HG02678 (cell line): ENCODE data around the gene FFAR2.

ENCODE experiments used
- ATAC-seq: cut with Tn5 transposase; IDR thresholded peaks from one replicate; pipeline ENCODE4 v1.9.1; 2021; ENCODE audit warnings: mild to moderate bottlenecking, moderate library complexity; ENCODE audit not compliant: unreplicated experiment

FFAR2 gene

GRCh38 chr19:35478794-35479677, 31.0 kb downstream of the FFAR2 start:
- ATAC-seq = no peak

DNA sequence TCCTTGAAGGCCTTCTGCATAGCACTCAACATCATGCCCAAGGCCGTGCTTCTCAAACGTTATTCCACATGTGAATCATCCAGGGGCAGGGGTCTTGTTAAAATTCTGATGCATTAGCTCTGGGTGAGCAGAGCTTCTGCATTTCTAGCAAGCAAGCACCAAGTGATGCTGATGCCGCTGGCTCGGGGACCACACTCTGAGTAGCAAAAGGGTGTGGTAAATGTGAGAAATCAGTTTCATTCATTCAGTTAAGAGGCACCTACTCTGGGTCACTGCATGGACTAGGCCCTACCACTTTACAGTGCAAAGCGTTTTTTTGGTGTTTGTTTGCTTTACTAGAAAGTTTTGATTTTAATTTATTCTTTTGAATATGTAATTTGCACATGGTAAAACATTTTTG, 35.0 kb downstream of the FFAR2 start:
- ATAC-seq = no peak

- no peak for ATAC-seq
Measured at GRCh38 chr19:35484252-35485036, 36.4 kb downstream of the FFAR2 start.

DNA sequence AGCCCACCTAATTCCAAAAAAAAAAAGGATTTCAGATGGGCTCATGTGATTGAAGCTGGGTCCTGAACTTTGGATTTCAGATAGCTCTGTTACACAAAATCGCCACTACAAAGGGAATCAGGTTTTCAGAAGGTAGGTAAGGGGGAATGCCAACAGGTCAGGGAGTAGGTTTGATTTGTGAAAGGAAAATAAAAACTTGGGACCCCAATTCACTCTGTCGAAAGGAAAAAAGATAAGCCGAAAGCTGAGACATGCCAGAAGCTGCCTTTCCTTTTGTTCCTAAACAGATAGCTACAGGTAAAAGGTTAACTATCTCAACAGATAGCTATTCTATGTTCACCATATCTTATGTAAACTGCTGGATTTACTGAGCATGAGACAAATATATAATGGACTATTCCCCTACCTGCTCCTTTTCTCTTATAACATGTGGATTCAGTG, 38.2 kb downstream of the FFAR2 start:
- no peak for ATAC-seq

DNA sequence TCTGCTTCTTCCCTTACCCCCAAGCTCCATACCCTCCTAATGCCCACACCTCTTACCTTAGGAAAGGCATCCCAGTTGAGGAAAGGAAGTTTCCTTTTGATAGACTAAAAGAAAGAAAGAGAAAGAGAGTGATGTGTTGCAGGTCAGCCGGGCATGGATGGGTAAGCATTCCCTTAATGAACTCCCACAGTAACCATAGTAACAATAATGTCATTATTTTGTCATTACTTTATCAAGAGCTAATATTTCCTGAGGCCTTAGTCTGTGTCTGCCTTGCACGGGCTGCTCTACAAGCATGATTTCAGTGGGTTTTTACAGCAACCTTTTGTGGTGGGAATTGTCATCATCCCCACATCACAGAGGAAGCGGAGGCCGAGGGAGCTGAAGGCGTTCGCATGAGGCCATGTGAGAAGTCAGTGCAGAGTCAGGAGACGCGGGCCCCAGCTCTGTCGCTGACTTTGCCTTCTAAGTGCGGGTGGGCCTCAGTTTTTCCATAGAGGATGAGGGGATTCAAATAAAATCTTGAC, 39.7 kb downstream of the FFAR2 start:
- ATAC-seq = no peak

GRCh38 chr19:35488677-35489076, 40.6 kb downstream of the FFAR2 start:
- no peak for ATAC-seq

DNA sequence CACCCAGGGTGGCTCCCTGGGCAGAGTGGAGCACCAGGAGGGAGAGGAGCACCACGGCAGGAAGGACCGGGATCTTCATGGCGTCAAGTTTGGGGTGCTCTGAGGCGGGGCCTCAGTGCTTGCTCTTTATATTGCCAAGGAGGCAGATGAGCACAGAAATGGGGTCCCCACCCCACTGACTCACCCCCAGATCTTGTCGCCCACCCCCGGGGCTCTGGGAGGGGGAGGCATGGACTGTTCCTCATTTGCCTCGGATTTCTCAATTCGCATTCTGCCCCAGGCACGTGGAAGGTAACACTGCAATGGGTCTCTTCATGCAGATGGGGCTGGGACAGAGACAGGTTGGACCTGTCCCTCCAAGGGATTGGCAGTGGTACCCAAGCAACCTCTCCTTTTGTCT, 42.3 kb downstream of the FFAR2 start, which contains the start of gene KRTDAP:
KRTDAP (minus strand) TSS at position 101 of the 400 bp plus-strand sequence; CDS start at position 79, 22 bp downstream.
- no peak for ATAC-seq

DNA sequence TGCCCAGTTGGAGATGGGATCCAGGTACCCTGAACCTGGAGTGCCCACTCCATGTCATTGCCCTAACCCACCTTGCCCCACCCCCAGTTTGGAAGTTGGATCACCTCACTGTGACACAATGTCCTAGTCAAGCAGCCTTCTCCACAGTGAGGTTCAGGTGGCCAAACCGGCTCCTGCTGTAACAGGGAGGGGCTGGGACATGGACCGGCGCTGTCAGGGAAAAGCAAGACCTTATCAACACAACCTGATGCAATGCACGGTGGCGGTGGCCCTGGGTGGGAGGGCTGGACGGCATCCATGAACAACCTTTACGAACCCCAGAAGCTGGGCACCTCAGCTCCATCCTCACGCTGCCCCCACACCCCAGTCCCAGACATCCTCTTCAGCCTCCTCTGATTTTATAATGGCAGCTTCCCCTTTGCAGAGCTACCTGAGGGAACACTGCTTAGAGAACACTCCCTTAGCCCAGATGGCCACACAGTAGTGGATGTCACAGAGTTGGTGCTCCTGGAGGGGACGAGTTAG, 43.8 kb downstream of the FFAR2 start:
- ATAC-seq = no peak

- ATAC-seq = no peak
Measured at GRCh38 chr19:35493971-35494370, 45.9 kb downstream of the FFAR2 start.

DNA sequence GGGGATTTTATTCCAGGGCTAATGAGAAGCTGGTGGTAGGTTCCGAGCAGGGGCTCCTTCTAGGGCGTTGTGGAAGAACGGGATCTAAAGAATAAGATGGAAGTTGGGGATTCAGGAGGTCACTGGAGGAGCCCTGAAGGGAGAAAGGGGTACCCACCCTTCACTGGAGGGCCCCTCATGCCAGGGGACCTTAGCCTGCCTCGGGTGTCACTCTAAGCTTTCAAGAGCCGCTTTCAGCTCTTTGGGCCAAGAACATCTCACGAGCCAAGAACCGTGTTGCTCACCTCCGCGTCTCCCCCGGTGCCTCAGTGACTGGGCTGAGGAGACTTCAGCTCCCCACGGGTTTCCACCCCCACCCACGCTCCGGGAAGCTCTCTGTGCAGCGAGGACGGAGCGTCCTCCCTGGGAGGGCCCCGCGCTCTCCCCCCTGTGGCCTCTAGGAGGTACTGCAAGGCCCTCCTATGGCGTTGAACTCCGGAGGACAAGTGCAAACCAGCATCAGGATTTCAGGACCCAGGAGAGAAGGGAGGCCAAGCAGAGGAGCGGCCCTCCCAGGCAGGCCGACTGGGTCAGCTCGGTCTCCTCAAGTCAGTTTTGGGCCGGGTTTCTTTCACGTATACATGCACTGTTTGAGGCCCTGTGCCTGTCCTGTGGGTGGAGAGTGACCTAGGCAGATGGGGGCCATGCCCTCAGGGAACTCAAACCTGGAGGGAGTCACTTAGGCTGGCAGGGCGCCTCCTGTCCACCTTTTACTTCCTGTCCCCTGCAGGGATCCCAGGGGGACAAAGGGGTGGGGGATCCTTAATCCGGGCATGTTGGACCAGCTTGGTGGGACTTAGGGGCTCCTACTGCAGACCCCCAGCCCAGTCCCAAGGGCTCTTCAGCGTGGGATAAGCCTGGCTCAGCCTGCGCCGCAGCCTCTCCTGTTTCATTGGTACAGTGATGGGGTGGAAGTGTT, 47.3 kb downstream of the FFAR2 start:
- no peak for ATAC-seq

DNA sequence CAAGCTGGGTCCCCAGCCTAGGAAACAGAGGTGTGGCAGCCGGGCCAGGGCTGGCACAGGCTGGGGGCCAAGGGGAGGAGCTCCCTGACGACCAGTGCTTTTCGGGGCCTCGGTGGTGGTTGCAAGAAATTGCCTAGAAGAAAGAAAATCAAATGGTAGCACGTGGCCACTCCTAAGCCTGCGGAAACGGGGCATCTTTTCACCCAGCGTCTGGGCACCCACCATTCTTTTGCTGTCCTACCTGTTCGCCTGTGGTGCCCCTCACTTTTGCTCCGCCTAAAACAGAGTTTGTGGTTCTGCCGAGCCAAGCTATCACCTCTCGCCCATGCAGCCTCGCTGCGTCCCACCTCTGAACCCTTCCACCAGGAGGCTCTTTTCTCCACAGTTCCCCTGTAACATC, 49.3 kb downstream of the FFAR2 start:
- no peak for ATAC-seq

GRCh38 chr19:35498220-35498619, 50.2 kb downstream of the FFAR2 start:
- ATAC-seq = no peak

DNA sequence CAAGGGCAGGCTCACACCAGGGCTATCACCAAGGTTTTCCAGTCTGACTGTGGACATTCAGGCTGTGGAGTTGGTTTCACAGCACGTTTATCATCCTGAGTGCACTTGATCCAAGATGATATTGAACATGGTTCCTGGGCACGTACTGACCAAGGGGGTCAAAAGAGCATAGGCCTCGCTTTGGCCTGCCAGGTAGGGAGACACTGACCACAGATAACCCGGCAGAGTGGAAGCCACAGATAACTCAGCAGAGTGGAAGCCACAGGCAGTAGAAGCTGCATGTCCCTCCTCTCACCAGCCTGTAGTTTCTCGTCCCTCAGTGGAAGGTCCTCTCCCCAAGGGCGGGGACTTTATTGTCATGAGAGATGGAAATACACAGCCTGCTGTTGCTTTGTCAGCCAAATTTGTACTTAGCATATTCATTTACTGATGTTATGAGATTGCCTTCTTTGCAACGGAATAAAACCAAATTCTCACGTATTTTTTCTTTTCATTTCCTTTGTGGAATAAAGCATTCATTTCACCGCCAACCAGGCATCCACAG, 51.0 kb downstream of the FFAR2 start:
- no peak for ATAC-seq

DNA sequence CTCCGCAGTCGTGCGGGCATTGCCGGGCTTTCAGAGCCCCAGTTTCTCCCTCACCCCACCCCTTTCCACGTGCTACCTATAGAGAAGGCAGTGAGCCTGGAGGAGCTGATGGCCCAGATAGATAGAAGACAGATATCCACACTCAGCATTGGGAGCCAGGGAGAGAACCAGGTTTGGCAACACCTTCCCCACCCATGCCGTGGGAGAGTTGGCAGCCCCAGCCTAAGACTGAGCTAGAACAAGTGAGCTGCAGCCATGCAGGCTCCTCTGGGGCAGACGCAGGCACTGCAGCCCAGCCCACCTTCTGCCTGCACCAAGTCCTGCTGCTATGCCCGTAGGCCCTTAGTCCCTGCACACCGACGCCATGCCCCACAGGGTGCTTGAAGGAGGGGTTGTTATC, 52.6 kb downstream of the FFAR2 start:
- no peak for ATAC-seq
